ENCODE results near the gene TAPT1.

TAPT1 gene

GRCh38 chr4:16259889-16260246, 33.6 kb upstream of the TAPT1 start:
- no peak for DNase-seq
- Histone ChIP-seq H3K27me3 (no peaks in the 10 kb centered on the region), H3K36me3 (no peaks in the 10 kb centered on the region), H3K9me3 (no peaks in the 10 kb centered on the region), H3K4me3 (ENCODE audit: low read depth, low read length) (no peak overlapping the region), H3K4me1 (no peaks in the 10 kb centered on the region)
- TF ChIP-seq CTCF (IDR thresholded peaks at IDR 0.05; ENCODE audit: low read depth, low read length), result no peak

- H3K4me1 ChIP-seq, result no peaks in the 10 kb centered on the region
- no peak for DNase-seq
- no peaks in the 10 kb centered on the region for H3K36me3 ChIP-seq
- no peaks in the 10 kb centered on the region for H3K9me3 ChIP-seq
- no peak for TF ChIP-seq CTCF (IDR thresholded peaks at IDR 0.05; ENCODE audit: low read depth, low read length)
- no peak overlapping the region for H3K4me3 ChIP-seq (ENCODE audit: low read depth, low read length)
- no peaks in the 10 kb centered on the region for H3K27me3 ChIP-seq
These were observed 33.1 kb upstream of the TAPT1 start for GRCh38 chr4:16259241-16259888.

- H3K27me3 ChIP-seq, result no peaks in the 10 kb centered on the region
- H3K4me3 ChIP-seq (ENCODE audit: low read depth, low read length), result no peak overlapping the region
- no peaks in the 10 kb centered on the region for H3K4me1 ChIP-seq
- no peak for DNase-seq
- no peak for TF ChIP-seq CTCF (IDR thresholded peaks at IDR 0.05; ENCODE audit: low read depth, low read length)
- H3K9me3 ChIP-seq, result no peaks in the 10 kb centered on the region
- H3K36me3 ChIP-seq, result no peaks in the 10 kb centered on the region
These were observed 31.3 kb upstream of the TAPT1 start for GRCh38 chr4:16257611-16258010.

- no peaks in the 10 kb centered on the region for H3K9me3 ChIP-seq
- DNase-seq, result no peak
- H3K4me3 ChIP-seq (ENCODE audit: low read depth, low read length), result no peak overlapping the region
- no peak for TF ChIP-seq CTCF (IDR thresholded peaks at IDR 0.05; ENCODE audit: low read depth, low read length)
- H3K4me1 ChIP-seq, result no peaks in the 10 kb centered on the region
- no peaks in the 10 kb centered on the region for H3K27me3 ChIP-seq
- H3K36me3 ChIP-seq, result no peaks in the 10 kb centered on the region
These were observed 30.1 kb upstream of the TAPT1 start for GRCh38 chr4:16256343-16256742.

GRCh38 chr4:16255730-16256129, 29.5 kb upstream of the TAPT1 start:
- no peaks in the 10 kb centered on the region for H3K9me3 ChIP-seq
- no peaks in the 10 kb centered on the region for H3K27me3 ChIP-seq
- H3K4me3 ChIP-seq (ENCODE audit: low read depth, low read length), result no peak overlapping the region
- H3K36me3 ChIP-seq, result no peaks in the 10 kb centered on the region
- DNase-seq, result no peak
- H3K4me1 ChIP-seq, result no peaks in the 10 kb centered on the region
- no peak for TF ChIP-seq CTCF (IDR thresholded peaks at IDR 0.05; ENCODE audit: low read depth, low read length)

GRCh38 chr4:16253127-16253960, 27.1 kb upstream of the TAPT1 start:
- no peak for DNase-seq
- H3K27me3 ChIP-seq, result no peaks in the 10 kb centered on the region
- H3K4me1 ChIP-seq, result no peaks in the 10 kb centered on the region
- H3K4me3 ChIP-seq (ENCODE audit: low read depth, low read length), result no peak overlapping the region
- no peak for TF ChIP-seq CTCF (IDR thresholded peaks at IDR 0.05; ENCODE audit: low read depth, low read length)
- H3K36me3 ChIP-seq, result no peaks in the 10 kb centered on the region
- H3K9me3 ChIP-seq, result no peaks in the 10 kb centered on the region
